ENCODE results near the gene MAPKAP1. TPM values are rescaled to one million over a fixed set of nuclear protein-coding genes. Genes with fewer than 3 reads are reported as not detected.
A peak's percentile ranks its signal among the peaks of the same experiment; 100 is the strongest.

MAPKAP1 gene
- total RNA-seq, 2 donors from 2014 or later: 73.4 to 81.5 TPM

DNA sequence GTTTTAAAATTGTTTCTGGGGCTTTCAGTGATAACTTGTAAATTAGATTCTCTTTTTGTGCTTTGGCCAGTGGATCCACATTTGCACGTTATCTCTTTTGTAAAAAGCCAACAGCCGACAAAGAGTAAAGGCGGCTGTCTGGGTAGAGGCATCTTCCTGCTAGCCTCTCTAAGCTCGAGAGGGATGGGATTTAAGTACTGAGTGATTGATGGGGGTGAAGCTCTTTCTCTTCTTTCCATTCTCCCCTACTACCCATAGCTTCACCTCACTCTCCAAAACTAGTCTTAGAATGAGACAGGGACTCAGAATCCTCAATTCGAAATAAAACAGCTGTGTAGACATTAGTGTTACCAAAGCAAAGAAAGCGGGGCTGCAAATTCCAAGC lies 43.6 kb upstream of the MAPKAP1 start:
- Histone ChIP-seq H3K27ac (no peak overlapping the region), H3K27me3 (replicated peaks; ENCODE audit: insufficient read depth) (no peaks in the 10 kb centered on the region), H3K36me3 (no peaks in the 10 kb centered on the region), H3K4me3 (no peak overlapping the region), H3K4me1 (ENCODE audit: control insufficient read depth in 1 of 2, low read depth in 2 of 2) (peaks cover 10 to 13% of the 10 kb centered on the region in 2 donors), H3K9me3 (no peaks in the 10 kb centered on the region)
- no peak for ATAC-seq (ENCODE audit: insufficient number of reproducible peaks, low FRiP score, low read depth)
- TF ChIP-seq, protein P1, sequence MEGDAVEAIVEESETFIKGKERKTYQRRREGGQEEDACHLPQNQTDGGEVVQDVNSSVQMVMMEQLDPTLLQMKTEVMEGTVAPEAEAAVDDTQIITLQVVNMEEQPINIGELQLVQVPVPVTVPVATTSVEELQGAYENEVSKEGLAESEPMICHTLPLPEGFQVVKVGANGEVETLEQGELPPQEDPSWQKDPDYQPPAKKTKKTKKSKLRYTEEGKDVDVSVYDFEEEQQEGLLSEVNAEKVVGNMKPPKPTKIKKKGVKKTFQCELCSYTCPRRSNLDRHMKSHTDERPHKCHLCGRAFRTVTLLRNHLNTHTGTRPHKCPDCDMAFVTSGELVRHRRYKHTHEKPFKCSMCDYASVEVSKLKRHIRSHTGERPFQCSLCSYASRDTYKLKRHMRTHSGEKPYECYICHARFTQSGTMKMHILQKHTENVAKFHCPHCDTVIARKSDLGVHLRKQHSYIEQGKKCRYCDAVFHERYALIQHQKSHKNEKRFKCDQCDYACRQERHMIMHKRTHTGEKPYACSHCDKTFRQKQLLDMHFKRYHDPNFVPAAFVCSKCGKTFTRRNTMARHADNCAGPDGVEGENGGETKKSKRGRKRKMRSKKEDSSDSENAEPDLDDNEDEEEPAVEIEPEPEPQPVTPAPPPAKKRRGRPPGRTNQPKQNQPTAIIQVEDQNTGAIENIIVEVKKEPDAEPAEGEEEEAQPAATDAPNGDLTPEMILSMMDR (IDR thresholded peaks at IDR 0.05): no peak
- no peak for DNase-seq (ENCODE audit: low spot score)

DNA sequence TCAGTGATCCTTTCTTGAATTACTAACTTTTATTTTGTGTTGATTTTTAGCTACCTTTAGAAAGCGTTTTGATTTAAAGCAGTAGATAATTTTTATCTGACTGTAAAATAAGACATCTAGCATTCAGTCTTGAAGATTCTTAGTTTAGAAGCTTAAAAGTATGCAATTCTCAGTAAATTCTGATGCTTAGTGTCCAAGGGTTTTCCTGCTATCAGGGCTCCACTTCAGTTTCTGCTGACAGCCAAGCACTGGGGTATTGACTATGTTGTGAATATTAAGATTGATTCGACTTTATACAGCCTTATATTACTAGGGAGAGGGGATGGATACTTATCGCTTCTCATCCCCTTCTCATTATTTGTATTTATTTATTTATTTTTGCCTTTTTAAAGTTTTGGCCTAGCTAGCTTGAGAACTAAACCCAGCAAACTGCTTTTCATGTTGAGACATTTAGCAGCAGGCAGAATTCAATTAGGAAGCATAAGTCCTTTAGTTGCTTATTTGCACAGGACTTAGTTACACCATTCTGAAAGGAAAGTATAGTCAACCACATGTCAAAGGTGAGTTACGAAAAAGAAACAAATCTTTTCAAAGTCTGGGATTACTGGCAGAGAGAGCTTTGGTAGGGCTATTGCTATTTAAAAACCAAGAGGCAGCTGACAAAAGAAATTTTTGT lies 43.1 kb upstream of the MAPKAP1 start:
- Histone ChIP-seq H3K4me3 (no peak overlapping the region), H3K9me3 (no peaks in the 10 kb centered on the region), H3K4me1 (ENCODE audit: control insufficient read depth in 1 of 2, low read depth in 2 of 2) (peaks cover 10 to 13% of the 10 kb centered on the region in 2 donors), H3K36me3 (no peaks in the 10 kb centered on the region), H3K27ac (no peak overlapping the region), H3K27me3 (replicated peaks; ENCODE audit: insufficient read depth) (no peaks in the 10 kb centered on the region)
- DNase-seq (ENCODE audit: low spot score) (no peak), ATAC-seq (ENCODE audit: insufficient number of reproducible peaks, low FRiP score, low read depth) (no peak)
- TF ChIP-seq, protein P1 (IDR thresholded peaks at IDR 0.05): no peak

DNA sequence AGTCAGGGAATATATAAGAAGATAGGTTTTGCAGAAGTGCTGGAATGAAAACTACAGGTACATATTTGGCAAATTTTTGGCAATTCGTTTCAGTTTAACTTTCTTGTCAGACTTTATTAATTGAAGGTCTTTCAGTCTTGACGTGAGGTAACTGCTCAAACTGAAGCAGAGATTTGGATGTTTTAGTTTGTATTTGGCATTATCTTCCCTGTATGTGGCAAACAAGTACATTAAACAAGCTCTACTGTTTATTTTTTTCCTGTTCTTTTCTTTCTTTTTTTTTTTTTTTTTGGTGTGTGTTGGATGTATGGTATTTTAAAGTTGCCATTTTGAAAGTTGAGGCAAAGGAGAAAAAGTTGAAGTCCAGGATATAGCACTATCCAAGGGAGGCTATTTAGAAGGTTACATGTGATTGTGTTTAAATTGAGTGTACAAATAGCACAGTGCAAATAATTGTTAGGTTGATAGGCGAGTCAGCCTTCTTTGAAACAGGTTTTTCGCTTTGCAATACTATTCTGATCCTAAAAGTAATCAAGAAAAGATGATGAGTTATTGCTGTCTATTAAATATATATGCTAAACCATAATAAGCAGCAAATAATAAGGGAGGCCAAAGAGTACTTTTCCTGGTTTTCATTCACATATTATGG lies 42.4 kb upstream of the MAPKAP1 start:
- peaks cover 10 to 13% of the 10 kb centered on the region in 2 donors for H3K4me1 ChIP-seq (ENCODE audit: control insufficient read depth in 1 of 2, low read depth in 2 of 2)
- H3K4me3 ChIP-seq: peak overlapping the region; percentile 97

DNA sequence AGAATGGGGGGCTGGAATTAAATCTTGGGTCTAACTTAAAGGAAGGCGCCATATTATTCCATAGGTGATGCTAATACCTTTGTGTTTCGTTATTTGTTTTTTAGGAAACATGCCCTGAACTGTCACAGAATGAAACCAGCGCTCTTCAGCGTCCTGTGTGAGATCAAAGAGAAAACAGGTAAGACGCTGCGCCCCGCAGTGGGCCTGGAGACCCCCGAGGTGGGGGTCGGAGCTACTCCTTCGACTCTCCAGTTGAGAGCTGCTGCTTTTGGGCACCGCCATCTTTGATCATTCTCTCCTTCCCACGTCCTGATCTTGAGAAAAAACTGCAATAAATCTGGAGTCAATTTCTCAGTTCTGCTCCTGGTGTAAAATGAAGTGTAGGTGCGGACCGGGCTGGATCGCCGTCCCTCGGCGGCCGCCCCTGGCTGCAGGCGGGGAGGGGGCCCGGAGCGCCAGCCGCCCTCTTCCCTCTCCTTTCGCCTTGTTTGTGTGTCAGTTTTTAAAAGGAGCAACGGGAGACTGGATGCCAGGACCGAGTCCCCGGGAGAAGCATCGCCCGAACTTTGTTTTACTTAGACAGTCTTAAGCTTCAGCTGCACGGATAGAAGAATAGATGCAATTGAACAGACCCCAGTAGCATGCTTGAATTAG lies 41.6 kb upstream of the MAPKAP1 start:
- Histone ChIP-seq H3K4me1 (ENCODE audit: control insufficient read depth in 1 of 2, low read depth in 2 of 2) (peaks cover 10 to 13% of the 10 kb centered on the region in 2 donors), H3K27me3 (replicated peaks; ENCODE audit: insufficient read depth) (no peaks in the 10 kb centered on the region), H3K27ac (peak overlapping the region; percentile 75 to 81), H3K36me3 (no peaks in the 10 kb centered on the region), H3K4me3 (peak overlapping the region; percentile 97), H3K9me3 (no peaks in the 10 kb centered on the region)
- DNase-seq (ENCODE audit: low spot score) (no peak), ATAC-seq (ENCODE audit: insufficient number of reproducible peaks, low FRiP score, low read depth) (no peak)
- TF ChIP-seq, protein P1 (IDR thresholded peaks at IDR 0.05): no peak

More for the DNA sequence above, 42.4 kb upstream of the MAPKAP1 start:
- Histone ChIP-seq H3K27ac (no peak overlapping the region), H3K27me3 (replicated peaks; ENCODE audit: insufficient read depth) (no peaks in the 10 kb centered on the region), H3K9me3 (no peaks in the 10 kb centered on the region), H3K36me3 (no peaks in the 10 kb centered on the region)
- ATAC-seq (ENCODE audit: insufficient number of reproducible peaks, low FRiP score, low read depth) (no peak), DNase-seq (ENCODE audit: low spot score) (no peak)
- TF ChIP-seq, protein P1 (IDR thresholded peaks at IDR 0.05): no peak

DNA sequence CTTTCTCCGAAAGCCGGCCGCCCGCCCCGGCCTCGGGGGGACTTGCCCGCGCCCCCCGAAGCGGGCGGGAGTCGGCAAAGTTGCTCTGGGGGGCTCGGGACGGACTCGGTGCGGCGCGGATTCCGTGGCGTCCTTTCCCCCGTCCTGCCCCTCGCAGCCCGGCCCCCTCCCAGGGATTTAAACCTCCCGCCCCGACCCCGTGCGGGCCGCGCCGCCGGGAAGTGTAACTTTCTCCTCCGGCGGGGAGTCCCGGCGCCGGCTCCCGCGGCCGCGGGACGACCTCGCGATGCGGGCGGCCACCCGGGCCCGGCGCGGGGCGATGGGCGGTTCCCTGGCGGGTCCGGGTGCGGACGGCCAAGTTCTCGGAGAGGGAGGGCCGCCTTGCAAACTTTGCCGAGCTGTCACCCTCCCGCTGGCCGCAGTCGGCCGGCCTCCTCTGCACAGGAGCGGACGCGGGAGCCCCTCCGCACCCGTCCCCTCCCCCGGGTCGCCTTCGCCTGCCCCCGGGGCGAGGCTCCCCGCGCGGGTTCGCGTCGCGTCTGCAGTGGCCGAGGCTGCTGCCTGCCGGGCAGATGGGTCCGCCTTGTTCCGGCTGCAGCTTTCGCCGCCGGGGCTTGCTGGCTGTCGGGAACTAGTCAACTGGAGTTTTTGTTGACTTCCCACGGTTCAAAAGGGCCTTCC lies 40.9 kb upstream of the MAPKAP1 start:
- Histone ChIP-seq H3K27me3 (replicated peaks; ENCODE audit: insufficient read depth) (no peaks in the 10 kb centered on the region), H3K9me3 (no peaks in the 10 kb centered on the region), H3K27ac (peak overlapping the region; percentile 75 to 81), H3K4me1 (ENCODE audit: control insufficient read depth in 1 of 2, low read depth in 2 of 2) (peaks cover 10 to 13% of the 10 kb centered on the region in 2 donors), H3K36me3 (no peaks in the 10 kb centered on the region), H3K4me3 (peak overlapping the region; percentile 97)
- TF ChIP-seq, protein P1 (IDR thresholded peaks at IDR 0.05): no peak
- ATAC-seq (ENCODE audit: insufficient number of reproducible peaks, low FRiP score, low read depth) (no peak), DNase-seq (ENCODE audit: low spot score) (no peak)

Data from thoracic aorta (tissue), 2 donors.